IMR-90 (cell line): ENCODE measurements around the gene NUBPL. TPM values are rescaled to one million over a fixed set of nuclear protein-coding genes. Genes with fewer than 3 reads are reported as not detected.

Experiments
- ATAC-seq: fragments of 200-7000 bp; cut with Tn5 transposase; 2 replicates; pipeline ENCODE4 v1.9.1; 2020; ENCODE audit warnings: low read depth, mild to moderate bottlenecking, moderate library complexity
- BruUV-seq: library from RNA; stranded (reverse); fragments of 400-500 nt; replicated peaks from 2 replicates; lab custom pipeline; 2021; lab: Mats Ljungman, UMichigan
- CTCF ChIA-PET: fragments of 300-600 bp; formaldehyde crosslinking; extraction: SDS; loops from one replicate; lab custom pipeline; 2021; ENCODE audit warnings: antibody characterized with exemption; lab: Yijun Ruan, JAX
- POLR2A ChIA-PET: fragments of 300-600 bp; sonication (Branson Sonifier 250); formaldehyde crosslinking; loops from one replicate; lab custom pipeline; 2022; ENCODE audit warnings: antibody characterized with exemption; ENCODE audit not compliant: unreplicated experiment; lab: Charles Lee
- DNase-seq: peaks from one replicate; pipeline ENCODE4 v3.0.0; 2013
- H2AFZ ChIP-seq: replicated peaks from 2 replicates; pipeline ENCODE3; 2013; ENCODE audit warnings: low read length, mild to moderate bottlenecking; ENCODE audit not compliant: poor library complexity
- H2AK5ac ChIP-seq: 2 replicates; pipeline ENCODE4 v1.6.1; 2013; ENCODE audit warnings: low read depth, low read length, inconsistent platforms
- H2AK9ac ChIP-seq: replicated peaks from 2 replicates; pipeline ENCODE3; 2013; ENCODE audit warnings: mild to moderate bottlenecking, low read depth, low read length, moderate library complexity; ENCODE audit not compliant: poor library complexity
- H2BK120ac ChIP-seq: 2 replicates; pipeline ENCODE4 v1.6.1; 2013; ENCODE audit warnings: low read depth, low read length, inconsistent platforms
- H2BK15ac ChIP-seq: 3 replicates; pipeline ENCODE4 v1.6.1; 2013; ENCODE audit warnings: low read depth, low read length, inconsistent platforms
- H2BK20ac ChIP-seq: 2 replicates; pipeline ENCODE4 v1.6.1; 2013; ENCODE audit warnings: low read depth, mild to moderate bottlenecking, inconsistent platforms, low read length, moderate library complexity
- H2BK5ac ChIP-seq: 2 replicates; pipeline ENCODE4 v1.6.1; 2013; ENCODE audit warnings: mild to moderate bottlenecking, low read depth, low read length, inconsistent platforms; ENCODE audit not compliant: poor library complexity, severe bottlenecking
- H3K14ac ChIP-seq: replicated peaks from 2 replicates; pipeline ENCODE4 v1.6.1; 2013; ENCODE audit warnings: low read depth, low read length, inconsistent platforms
- H3K18ac ChIP-seq: 2 replicates; pipeline ENCODE4 v1.6.1; 2013; ENCODE audit warnings: low read depth, low read length, control low read depth
- H3K23ac ChIP-seq: 2 replicates; pipeline ENCODE4 v1.6.1; 2013; ENCODE audit warnings: low read depth, low read length, inconsistent platforms
- H3K27ac ChIP-seq: 2 replicates; pipeline ENCODE4 v1.5.1; 2013; ENCODE audit warnings: mild to moderate bottlenecking, control low read depth, low read length; ENCODE audit not compliant: insufficient read depth
- H3K27me3 ChIP-seq: 2 replicates; pipeline ENCODE4 v1.6.1; 2013; ENCODE audit warnings: low read length; ENCODE audit not compliant: control insufficient read depth, insufficient read depth
- H3K36me3 ChIP-seq: 2 replicates; pipeline ENCODE4 v1.6.1; 2013; ENCODE audit warnings: low read length, mixed read lengths; ENCODE audit not compliant: control insufficient read depth, insufficient read depth
- H3K4ac ChIP-seq: 2 replicates; pipeline ENCODE4 v1.6.1; 2013; ENCODE audit warnings: low read depth, low read length, inconsistent platforms
- H3K4me1 ChIP-seq: 2 replicates; pipeline ENCODE4 v1.6.1; 2013; ENCODE audit warnings: low read length, mixed read lengths; ENCODE audit not compliant: control insufficient read depth, insufficient read depth
- H3K4me2 ChIP-seq: 2 replicates; pipeline ENCODE4 v1.6.1; 2013; ENCODE audit warnings: low read depth, mild to moderate bottlenecking, control low read depth, low read length, moderate library complexity
- H3K4me3 ChIP-seq: 2 replicates; pipeline ENCODE4 v1.5.1; 2013; ENCODE audit warnings: low read depth, mild to moderate bottlenecking, control low read depth, low read length, moderate library complexity; ENCODE audit not compliant: insufficient read depth
- H3K56ac ChIP-seq: 2 replicates; pipeline ENCODE4 v1.6.1; 2013; ENCODE audit warnings: low read length, inconsistent platforms; ENCODE audit not compliant: insufficient read depth; ENCODE audit errors: extremely low read depth
- H3K79me1 ChIP-seq, 2 experiments: 2 replicates each; pipeline ENCODE4 v1.6.1; 2013; ENCODE audit warnings: low read length in 2 of 2, inconsistent platforms in 1 of 2, low read depth in 1 of 2
- H3K9ac ChIP-seq: 2 replicates; pipeline ENCODE4 v1.6.1; 2013; ENCODE audit warnings: low read depth, low read length, control low read depth
- H3K9me1 ChIP-seq: 2 replicates; pipeline ENCODE4 v1.6.1; 2013; ENCODE audit warnings: low read length, inconsistent platforms; ENCODE audit not compliant: insufficient read depth
- H3K9me3 ChIP-seq: 2 replicates; pipeline ENCODE4 v1.6.1; 2013; ENCODE audit warnings: low read length; ENCODE audit not compliant: control insufficient read depth, insufficient read depth
- H4K20me1 ChIP-seq: 2 replicates; pipeline ENCODE4 v1.6.1; 2013; ENCODE audit warnings: low read length, inconsistent platforms; ENCODE audit not compliant: insufficient read depth
- H4K5ac ChIP-seq: 2 replicates; pipeline ENCODE4 v1.6.1; 2013; ENCODE audit warnings: mild to moderate bottlenecking, low read depth, low read length, control low read depth
- H4K8ac ChIP-seq, 2 experiments: 2 replicates each; pipeline ENCODE4 v1.6.1; 2013; ENCODE audit warnings: low read depth in 2 of 2, low read length in 2 of 2, control low read depth in 1 of 2, inconsistent platforms in 1 of 2
- H4K91ac ChIP-seq: 2 replicates; pipeline ENCODE4 v1.6.1; 2013; ENCODE audit warnings: low read depth, low read length, inconsistent platforms; ENCODE audit not compliant: insufficient read depth
- BHLHE40 ChIP-seq: fragments of 150-350 bp; IDR thresholded peaks from 2 replicates; pipeline ENCODE4 v1.6.1; 2016; ENCODE audit warnings: mild to moderate bottlenecking, low read depth, low read length
- CEBPB ChIP-seq: IDR thresholded peaks from 2 replicates; pipeline ENCODE4 v1.6.1; 2012; ENCODE audit warnings: low read depth, low read length, improper control_type of control experiment
- CTCF ChIP-seq: conservative IDR thresholded peaks from 2 replicates; pipeline ENCODE4 v1.5.1; 2012; ENCODE audit warnings: mild to moderate bottlenecking, low read depth, low read length, improper control_type of control experiment
- ELK1 ChIP-seq: fragments of 150-350 bp; IDR thresholded peaks from 2 replicates; pipeline ENCODE4 v1.6.1; 2016; ENCODE audit warnings: low read depth, mild to moderate bottlenecking, low read length, moderate library complexity, borderline replicate concordance
- FOS ChIP-seq: fragments of 150-350 bp; IDR thresholded peaks from 2 replicates; pipeline ENCODE4 v1.6.1; 2016; ENCODE audit warnings: low read depth, low read length
- MAFK ChIP-seq: IDR thresholded peaks from 2 replicates; pipeline ENCODE4 v1.6.1; 2012; ENCODE audit warnings: low read depth, low read length, improper control_type of control experiment
- MAZ ChIP-seq: IDR thresholded peaks from 2 replicates; pipeline ENCODE4 v1.6.1; 2012; ENCODE audit warnings: low read depth, mild to moderate bottlenecking, low read length, improper control_type of control experiment, moderate library complexity, borderline replicate concordance
- MXI1 ChIP-seq: IDR thresholded peaks from 2 replicates; pipeline ENCODE4 v1.6.1; 2012; ENCODE audit warnings: low read depth, mild to moderate bottlenecking, low read length, moderate library complexity, borderline replicate concordance
- NFE2L2 ChIP-seq: fragments of 150-350 bp; IDR thresholded peaks from 2 replicates; pipeline ENCODE4 v1.6.1; 2016; ENCODE audit warnings: low read depth, mild to moderate bottlenecking, low read length
- POLR2A ChIP-seq: IDR thresholded peaks from 2 replicates; pipeline ENCODE4 v1.6.1; 2012; ENCODE audit warnings: mild to moderate bottlenecking, low read depth, low read length
- RAD21 ChIP-seq: IDR thresholded peaks from 2 replicates; pipeline ENCODE4 v1.6.1; 2012; ENCODE audit warnings: low read length, improper control_type of control experiment
- RCOR1 ChIP-seq: IDR thresholded peaks from 2 replicates; pipeline ENCODE4 v1.6.1; 2012; ENCODE audit warnings: mild to moderate bottlenecking, low read length, improper control_type of control experiment; ENCODE audit not compliant: insufficient replicate concordance
- RFX5 ChIP-seq: IDR thresholded peaks from 2 replicates; pipeline ENCODE4 v1.8.0; 2012; ENCODE audit warnings: low read depth, mild to moderate bottlenecking, low read length, moderate library complexity
- SMC3 ChIP-seq: fragments of 150-350 bp; IDR thresholded peaks from 2 replicates; pipeline ENCODE4 v1.6.1; 2016; ENCODE audit warnings: low read depth, mild to moderate bottlenecking, antibody characterized with exemption, low read length, moderate library complexity
- USF2 ChIP-seq: fragments of 150-350 bp; IDR thresholded peaks from 2 replicates; pipeline ENCODE4 v1.6.1; 2017; ENCODE audit warnings: mild to moderate bottlenecking, antibody characterized with exemption, low read length, low read depth
- WGBS, 2 experiments: methylation state at CpG; one replicate each; pipeline versions ENCODE4 v1.1.5 to v1.1.7; 2013; ENCODE audit warnings: missing lambda C conversion rate in 2 of 2; ENCODE audit not compliant: insufficient read length in 1 of 2; ENCODE audit errors: extremely low coverage in 2 of 2; 5-methylcytosine and 5-hydroxymethylcytosine counted together
- dilution Hi-C: fragments of 300-500 bp; cut with HindIII; formaldehyde crosslinking; loops from one replicate; pipeline ENCODE4 v1.14.3; 2018; ENCODE audit warnings: low sequenced_read_pairs; ENCODE audit not compliant: unreplicated experiment
- in situ Hi-C: fragments of 300-500 bp; cut with MboI; formaldehyde crosslinking; loops from 3 replicates; pipeline ENCODE4 v1.14.3; 2019; ENCODE audit warnings: low sequenced_read_pairs, inconsistent platforms, mixed read lengths
- intact Hi-C: fragments of 100-400 bp; cut with micrococcal nuclease; formaldehyde crosslinking; loops from 2 replicates; pipeline ENCODE4 v1.10.0; 2022
- polyA plus RNA-seq, 3 experiments: library from polyadenylated mRNA; depleted of rRNA; stranded (reverse); fragments of >200 nt; gene quantifications; 2 replicates each; pipeline ENCODE4 v1.2.3, GENCODE V29; 2012; ENCODE audit warnings: low replicate concordance in 1 of 3
- total RNA-seq: library from RNA; depleted of rRNA; stranded (reverse); fragments of >200 nt; gene quantifications from 2 replicates; pipeline ENCODE4 v1.2.3, GENCODE V29; 2012

The NUBPL gene
- total and polyA plus RNA-seq, 2 of the 4 experiments (the other 2 are of a cell fraction) = 5.4 to 11.5 TPM

DNA sequence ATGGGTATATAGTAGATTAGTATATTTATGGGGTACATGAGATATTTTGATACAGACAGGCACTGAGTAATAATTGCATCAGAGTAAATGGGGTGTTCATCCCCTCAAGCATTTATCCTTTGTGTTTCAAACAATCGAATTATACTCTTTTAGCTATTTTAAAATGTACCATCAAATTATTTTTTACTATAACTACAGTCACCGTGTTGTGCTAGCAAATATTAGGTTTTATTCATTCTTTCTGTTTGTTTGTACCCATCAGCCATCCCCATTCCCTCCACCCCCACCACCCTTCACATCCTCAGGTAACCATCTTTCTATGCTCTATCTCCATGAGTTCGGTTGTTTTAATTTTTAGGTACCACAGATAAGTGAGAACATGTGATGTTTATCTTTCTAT is 115.8 kb downstream of the NUBPL start:
- H3K18ac ChIP-seq = no peak overlapping the region
- dilution Hi-C loops = no loop called here
- no peak overlapping the region for H2AK9ac ChIP-seq
- no peak for DNase-seq
- no peak overlapping the region for H2BK5ac ChIP-seq
- H4K5ac ChIP-seq = no peak overlapping the region
- H3K23ac ChIP-seq = no peak overlapping the region
- no peak overlapping the region for H3K4me3 ChIP-seq
- H3K9me3 ChIP-seq = no peaks in the 10 kb centered on the region
- H2AFZ ChIP-seq = no peak overlapping the region
- no peaks in the 10 kb centered on the region for H3K79me1 ChIP-seq
- no peak overlapping the region for H3K14ac ChIP-seq
- H4K8ac ChIP-seq = no peak overlapping the region
- no peak overlapping the region for H2AK5ac ChIP-seq
- ATAC-seq = no peak
- in situ Hi-C loops = no loop called here
- no TSS peak for BruUV-seq
- no peak overlapping the region for H3K4me2 ChIP-seq
- H3K36me3 ChIP-seq = no peaks in the 10 kb centered on the region
- no peak overlapping the region for H3K27ac ChIP-seq
- H3K9me1 ChIP-seq = no peaks in the 10 kb centered on the region
- TF ChIP-seq RCOR1 = no peak
- TF ChIP-seq RFX5 = no peak
- TF ChIP-seq USF2 = no peak
- TF ChIP-seq ELK1 = no peak
- no peak for TF ChIP-seq SMC3
- TF ChIP-seq MAFK = no peak
- no peak for TF ChIP-seq BHLHE40
- TF ChIP-seq POLR2A = no peak
- TF ChIP-seq MAZ = no peak
- TF ChIP-seq FOS = no peak
- TF ChIP-seq NFE2L2 = no peak
- TF ChIP-seq CTCF = no peak
- no peak for TF ChIP-seq RAD21
- no peak for TF ChIP-seq MXI1
- no peak for TF ChIP-seq CEBPB
- H3K56ac ChIP-seq = no peak overlapping the region
- H2BK20ac ChIP-seq = no peak overlapping the region
- no peak overlapping the region for H3K9ac ChIP-seq
- no peak overlapping the region for H4K91ac ChIP-seq
- CTCF ChIA-PET = no interaction called here
- H2BK120ac ChIP-seq = no peak overlapping the region
- no peak overlapping the region for H2BK15ac ChIP-seq
- no CpG with 5 or more reads among the region's 3 CpGs for WGBS, 2 experiments
- no peaks in the 10 kb centered on the region for H3K4me1 ChIP-seq
- intact Hi-C loops = no loop called here
- POLR2A ChIA-PET = no interaction called here
- H4K20me1 ChIP-seq = no peaks in the 10 kb centered on the region
- no peaks in the 10 kb centered on the region for H3K27me3 ChIP-seq
- H3K4ac ChIP-seq = no peak overlapping the region
